DMS53 treated with DMSO at 0.1 percent for 48 hours (cell line): ENCODE results near the gene GIT2.

Experiments
- DNase-seq: peaks from one replicate; lab custom pipeline; 2025; ENCODE audit not compliant: unreplicated experiment; lab: John Stamatoyannopoulos, UW

Gene GIT2

DNA sequence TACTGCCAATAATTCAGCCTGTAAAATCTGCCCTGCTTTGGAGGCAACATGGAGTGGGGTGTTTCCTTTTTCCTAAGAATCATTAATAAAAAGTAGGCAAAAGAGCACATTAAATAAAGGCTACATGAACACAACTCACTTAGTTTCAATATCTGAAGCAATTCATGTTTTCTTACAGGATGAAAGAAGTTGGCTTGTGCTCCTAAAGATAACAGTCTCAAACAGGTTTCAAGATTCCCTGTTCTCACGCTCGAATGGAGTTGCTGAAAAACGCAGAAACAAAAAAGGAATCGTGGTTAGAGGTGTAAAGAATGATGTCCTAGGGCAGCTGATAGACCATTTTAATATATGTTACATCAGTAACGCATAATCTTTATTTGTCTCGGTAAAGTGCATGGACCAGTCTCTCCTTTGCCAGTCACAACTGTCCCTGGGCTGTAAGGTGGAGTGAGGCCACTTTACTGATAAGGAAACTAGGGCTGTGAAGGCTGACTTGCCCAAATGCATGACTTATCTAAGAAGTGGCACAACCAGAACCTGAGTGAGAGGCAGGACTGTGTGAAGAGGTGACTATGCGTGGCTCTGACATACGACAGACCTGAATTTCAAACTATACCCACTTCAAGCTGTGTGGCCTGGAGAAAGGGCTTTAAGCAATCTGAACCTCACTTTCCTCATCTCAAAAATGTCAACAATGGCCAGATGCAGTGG, 12.6 kb downstream of the GIT2 start:
- DNase-seq = no peak

DNA sequence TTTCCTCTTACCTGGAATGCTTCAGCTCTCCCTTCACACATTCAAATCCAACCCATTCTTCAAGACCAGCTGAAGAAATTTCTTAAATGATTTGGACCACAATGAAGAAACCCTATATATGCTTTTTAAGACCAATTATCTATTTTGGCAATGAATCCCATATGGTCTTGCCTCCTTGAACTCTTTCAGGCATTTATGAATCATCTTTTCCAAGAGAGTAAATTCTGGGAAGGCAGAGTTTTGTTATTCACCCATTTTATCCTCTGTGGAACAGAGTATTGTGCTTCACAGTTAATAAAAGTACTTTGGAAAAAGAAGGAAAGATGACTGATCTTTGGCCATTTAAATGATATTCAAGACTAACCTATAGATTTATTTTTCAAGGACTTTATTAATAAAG, 14.0 kb downstream of the GIT2 start:
- no peak for DNase-seq

DNA sequence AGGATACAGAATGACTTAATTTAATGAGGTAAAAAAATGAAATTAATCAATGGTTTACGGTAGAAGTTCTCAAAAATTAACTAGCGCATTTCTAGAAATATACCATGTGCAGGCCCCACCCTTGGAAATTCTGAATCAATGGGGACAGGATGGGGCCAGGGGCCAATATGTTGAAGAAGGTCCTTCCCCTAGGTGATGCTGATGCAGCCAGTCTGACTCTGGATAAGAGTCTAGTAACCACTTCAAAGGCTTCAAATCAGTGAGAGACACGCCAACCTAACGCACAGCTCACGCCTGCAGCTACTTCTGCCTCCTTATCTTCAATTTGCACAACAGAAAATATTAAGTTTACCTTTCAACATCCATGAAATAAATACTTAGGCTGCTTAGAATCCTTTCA, 14.9 kb downstream of the GIT2 start:
- DNase-seq = no peak

DNA sequence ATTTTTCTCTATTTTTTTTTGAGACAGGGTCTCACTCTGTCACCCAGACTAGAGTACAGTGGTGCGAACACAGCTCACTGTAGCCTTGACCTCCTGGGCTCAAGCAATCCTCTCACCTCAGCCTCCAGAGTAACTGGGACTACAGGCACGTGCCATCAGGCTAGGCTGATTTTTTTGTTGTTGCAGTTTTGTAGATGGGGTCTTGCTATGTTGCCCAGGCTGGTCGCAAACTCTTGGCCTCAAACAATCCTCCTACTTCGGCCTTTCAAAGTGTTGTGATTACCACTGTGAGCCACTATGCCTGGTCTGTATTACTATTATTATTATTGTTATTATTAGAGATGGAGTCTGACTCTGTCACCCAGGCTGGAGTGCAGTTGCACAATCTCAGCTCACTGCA, 23.3 kb downstream of the GIT2 start:
- DNase-seq = no peak

DNA sequence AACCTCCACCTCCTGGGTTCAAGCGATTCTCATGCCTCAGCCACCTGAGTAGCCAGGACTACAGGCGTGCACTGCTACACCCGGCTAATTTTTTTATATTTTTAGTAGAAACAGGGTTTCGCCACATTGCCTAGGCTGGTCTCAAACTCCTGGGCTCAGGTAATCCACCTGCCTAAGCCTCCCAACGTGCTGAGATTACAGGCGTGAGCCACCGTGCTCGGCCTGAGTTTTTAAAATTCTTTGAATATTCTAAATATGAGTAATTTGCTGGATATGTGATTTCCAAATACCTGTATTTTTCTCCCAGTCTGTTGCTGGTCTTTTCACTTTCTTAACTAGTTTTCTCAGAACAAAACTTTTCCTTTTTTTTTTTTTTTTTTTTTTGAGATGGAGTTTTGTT, 27.4 kb downstream of the GIT2 start:
- DNase-seq = no peak

DNA sequence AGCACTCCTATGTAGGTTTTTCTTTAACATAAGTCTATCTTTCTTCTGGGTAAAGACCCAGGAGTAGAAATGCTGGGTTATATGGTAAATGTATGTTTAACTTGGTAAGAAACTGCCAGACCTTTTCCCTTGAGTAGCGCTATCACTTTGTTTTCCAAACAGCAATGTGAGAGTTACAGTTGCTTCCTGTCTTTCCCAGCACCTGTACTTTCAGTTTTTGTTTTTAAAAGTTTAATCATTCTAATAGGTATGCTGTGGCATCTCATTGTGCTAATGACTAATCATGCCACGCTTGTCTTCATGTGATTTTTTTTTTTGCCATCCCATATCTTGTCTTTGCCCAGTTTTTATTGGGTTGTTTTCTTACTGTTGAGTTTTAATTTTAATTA, 28.1 kb downstream of the GIT2 start:
- no peak for DNase-seq

DNA sequence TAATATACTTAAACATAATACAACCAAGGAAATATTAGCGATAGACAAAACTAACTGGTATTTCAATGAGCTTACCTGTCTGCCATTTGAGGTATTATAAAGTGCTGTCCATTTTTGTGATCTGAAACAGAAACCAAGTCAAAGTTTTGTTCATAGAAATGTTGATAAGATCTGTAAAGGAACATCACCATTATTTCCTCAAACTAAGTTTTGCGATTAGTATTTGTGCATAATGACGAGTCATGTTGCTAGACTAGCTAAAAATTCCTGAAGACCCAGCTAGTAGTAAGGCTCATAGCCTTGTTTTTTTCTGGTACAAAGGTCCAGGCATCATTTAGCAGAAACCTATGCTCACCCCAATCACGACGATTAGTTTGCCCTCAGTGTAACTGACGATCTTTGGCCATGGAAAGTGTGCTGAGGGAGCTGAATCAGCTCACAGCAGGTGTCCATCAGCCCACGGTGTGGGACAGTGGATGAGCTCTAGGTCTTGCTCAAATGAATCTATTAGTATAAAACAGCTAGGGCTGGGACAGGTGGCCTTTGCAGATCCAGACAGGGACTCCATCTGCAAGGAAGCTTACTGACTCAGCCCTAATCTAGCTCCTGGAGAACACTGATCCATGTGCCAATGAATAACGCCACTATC, 28.7 kb downstream of the GIT2 start:
- no peak for DNase-seq

DNA sequence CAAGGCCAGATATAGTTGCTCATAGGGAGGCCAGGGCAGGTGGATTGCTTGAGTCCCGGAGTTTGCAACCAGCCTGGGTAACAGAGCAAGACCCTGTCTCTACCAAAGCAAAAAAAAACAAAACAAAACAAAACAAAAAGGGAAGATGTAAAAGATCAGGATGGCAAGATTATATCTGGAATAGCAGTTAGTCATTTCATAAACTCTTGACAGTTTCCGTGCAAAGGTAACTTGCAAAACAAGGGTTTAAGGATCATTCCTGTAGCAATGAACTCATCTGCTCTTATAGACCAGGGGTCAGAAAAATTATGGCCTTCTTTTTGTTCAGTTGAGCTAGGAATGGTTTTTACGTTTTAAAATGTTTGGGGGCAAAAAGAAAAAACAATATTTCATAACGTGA, 29.6 kb downstream of the GIT2 start:
- no peak for DNase-seq

DNA sequence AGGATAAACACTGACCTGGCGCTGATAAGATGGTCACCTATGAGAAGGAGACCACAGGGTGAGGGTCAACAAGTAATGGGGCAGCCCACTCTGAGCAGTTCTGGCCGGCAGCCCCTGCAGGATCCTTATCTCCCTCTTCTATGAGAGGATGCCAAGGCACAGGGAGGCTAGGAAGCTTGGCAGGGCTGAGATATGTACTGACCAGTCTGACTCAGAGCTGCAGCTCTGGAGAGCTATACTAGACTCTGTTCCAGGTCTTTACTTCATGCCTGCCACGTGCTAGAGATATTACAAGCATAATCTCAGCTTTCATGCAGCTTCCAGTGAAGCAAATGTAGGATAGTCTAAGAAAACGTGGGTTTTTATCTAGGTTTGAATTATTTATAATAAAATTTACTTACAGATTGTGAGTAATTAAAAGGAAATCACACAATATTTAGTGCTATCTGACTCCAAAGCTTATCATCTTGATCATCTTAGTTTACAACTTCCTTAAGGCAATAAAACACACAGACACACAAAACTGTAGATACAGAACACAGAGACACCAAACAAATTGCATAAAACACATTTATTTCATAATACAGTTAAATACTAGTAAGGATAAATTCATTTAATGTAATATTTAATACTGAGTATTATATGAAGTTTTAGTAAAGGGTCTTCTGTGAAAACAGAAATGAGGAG, 32.3 kb downstream of the GIT2 start:
- no peak for DNase-seq

DNA sequence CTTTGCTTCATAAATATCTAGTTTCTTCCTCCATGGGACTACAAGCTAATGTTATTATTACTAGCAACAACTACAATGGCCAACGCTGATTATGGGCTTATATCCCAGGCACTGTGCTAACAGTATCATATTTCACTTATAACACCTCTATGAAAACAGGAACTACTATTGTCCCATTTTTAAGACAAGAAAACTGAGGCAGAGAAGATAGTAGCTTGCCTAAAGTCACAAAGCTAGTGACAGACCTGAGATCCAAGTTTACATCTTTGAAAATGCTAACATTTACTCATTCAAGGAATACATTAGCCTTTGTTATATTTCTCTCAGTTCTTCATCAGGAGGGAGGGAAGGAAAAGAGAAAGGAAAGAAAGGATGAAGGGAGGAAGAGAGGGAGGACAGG, 32.8 kb downstream of the GIT2 start:
- no peak for DNase-seq

DNA sequence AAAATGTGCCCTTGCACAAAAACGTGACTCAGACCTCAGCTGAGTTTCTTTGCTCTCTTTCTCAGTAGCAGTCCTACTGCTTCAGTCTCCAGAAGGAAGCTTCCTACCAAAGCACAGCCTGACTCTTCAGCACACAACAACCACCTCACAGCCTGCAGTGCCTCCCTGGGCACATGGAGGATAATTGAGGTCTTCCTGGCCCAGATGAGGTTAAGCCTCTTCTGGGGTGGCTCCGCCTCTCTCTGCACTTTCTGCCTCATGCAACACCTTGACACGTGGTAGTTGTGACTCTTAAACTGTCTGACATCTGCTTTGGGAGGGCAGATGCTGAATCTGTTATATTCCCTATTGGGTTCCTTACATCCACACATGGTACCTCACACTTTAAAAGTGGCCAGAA, 33.8 kb downstream of the GIT2 start:
- no peak for DNase-seq

DNA sequence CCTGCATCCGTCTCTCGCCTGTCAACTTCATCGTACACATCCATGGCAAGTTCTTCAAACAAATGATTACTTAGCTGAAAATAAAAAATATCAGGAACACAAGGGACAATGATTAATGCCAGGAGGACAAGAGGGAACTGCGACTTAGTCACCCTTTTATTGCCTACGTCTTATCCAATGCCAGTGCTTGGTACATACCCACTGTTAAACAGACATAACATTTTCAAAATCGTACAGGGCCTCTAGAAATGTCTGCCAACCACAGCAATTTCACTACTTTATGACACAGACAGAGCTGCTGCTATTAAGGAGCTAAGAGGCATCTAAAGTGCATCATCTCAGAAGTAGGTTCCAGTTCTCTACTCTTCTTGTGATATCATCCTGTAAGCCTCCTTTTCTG, 34.6 kb downstream of the GIT2 start:
- no peak for DNase-seq

DNA sequence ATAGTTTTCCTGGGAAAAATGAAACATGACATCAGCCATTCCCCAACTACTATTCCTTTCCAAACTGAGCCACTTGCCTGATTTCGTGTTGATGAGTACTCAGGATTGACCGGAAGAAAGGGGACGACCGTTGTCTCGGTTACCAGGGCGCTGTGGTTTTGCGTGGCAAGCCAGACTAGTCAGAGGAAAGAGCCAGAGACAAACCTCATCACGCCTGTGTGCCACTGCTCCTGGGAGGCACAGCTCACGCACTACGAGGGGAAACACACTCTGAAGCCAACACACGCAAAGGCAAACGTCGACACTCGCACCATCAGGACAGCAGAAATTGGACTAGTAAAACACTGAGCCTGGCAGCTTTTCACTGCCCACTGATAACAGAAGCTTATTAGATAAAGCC, 35.0 kb downstream of the GIT2 start:
- DNase-seq = no peak

DNA sequence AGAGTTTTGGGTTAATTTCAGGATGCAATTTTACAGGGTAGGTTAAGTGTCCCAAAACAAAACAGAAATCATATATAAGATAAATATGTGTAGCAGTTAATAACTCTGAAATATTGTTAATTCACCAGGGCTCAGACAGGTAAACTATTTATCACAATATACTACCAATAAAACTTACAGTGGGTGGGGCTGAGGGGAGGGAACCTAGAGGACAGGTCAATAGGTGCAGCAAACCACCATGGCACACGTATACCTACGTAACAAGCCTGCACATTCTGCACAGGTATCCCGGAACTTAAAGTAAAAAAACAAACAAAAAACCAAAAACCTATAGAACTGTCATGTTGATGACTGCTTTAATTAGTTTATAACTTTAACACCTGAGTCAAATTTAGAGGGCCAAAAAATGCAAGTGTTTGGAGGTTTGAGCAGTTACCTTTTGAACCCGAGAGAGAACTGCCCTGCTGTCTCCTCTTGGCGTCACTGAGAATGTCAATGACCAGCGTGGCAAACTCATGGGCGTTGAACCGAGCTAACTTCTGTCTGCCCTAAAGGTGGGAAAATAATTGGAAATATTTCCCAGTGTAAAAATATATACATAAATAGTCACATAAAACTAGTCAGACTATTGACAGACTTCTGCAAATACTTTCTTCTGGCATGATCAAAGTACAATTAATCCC, 36.6 kb downstream of the GIT2 start:
- DNase-seq = no peak

DNA sequence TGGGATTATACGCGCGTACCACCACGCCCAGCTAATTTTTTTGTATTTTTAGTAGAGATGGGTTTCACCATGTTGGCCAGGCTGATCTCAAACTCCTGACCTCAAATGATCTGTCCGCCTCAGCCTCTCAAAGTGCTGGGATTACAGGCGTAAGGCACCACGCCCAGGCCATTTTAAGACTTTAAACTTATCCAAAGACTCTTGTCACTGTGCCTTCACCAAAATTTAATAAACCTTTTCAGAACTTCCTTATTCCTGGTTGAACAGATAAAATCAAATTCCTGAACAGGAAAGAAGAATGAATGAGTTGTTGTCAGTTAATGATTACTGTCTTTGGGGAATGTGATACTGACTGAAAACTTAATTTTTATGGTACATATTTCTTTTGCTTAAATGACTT, 37.8 kb downstream of the GIT2 start:
- DNase-seq = no peak

DNA sequence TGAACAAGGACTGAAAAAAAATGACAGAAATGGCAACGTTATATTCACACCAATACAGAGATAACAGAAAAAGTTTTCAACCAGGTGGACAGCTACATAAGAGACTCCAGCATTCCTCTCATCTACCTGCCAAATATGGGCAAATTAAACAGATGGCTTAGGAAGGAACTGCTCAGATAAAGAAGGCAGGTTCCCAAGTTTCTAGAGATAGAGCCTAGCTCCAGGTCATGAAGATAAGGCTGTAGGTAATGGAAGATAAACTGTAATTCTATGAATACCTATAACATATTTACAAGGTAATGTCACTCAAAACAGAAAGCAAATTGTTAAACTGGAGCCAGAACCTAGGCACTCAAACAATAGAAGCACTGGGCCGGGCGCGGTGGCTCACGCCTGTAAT, 42.5 kb downstream of the GIT2 start:
- no peak for DNase-seq

DNA sequence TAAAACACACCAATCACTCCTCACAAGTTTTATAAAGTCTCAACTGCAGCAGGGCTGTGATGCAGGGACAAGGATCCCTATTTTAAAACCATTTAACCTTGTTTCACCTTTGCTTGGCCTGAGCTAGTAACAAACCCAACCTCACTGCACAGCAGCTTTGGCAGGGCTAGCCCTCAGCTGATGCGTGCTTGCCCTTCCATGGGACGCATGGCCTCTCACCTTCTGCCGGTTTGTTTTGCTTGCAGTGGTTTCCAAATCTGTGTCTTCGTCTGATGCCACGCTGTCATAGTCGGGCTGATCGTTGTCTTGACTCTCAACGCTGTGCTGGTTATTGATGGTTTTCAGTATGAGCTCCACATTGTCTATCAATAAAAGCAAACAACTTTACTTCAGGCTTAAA, 43.3 kb downstream of the GIT2 start:
- no peak for DNase-seq

DNA sequence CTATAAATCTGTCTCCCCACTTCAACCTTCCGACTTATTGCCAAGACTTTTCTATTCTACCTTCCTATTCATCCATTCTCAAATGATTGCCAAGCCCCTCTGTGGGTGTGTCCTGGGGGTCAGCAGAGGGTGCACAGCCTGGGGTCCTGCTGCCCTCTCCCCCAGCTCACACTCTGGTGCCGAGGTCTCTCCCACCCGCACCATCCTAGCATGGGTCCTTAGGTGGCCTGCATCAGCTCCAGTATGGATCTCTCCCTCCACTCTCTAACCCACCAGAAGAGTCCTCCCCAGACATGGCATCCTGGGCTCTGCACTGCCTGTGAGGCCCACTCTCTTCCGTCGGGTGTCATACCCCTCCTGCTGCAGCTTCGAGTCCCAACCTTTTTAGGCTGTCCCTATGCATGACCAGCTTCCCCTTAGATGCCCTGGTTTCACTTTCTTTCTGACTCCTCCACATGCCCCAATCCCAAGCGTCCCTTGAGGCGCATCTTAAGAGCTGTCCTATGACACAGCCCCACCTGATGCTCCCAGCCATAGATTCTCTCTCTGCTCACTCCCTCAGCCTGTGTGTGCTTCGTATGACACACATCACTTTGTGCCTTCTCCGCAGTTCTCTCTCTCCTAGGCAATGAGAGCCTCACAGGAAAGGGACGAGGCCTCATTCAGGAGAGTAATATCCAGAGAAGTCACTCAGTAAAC, 43.9 kb downstream of the GIT2 start:
- no peak for DNase-seq

DNA sequence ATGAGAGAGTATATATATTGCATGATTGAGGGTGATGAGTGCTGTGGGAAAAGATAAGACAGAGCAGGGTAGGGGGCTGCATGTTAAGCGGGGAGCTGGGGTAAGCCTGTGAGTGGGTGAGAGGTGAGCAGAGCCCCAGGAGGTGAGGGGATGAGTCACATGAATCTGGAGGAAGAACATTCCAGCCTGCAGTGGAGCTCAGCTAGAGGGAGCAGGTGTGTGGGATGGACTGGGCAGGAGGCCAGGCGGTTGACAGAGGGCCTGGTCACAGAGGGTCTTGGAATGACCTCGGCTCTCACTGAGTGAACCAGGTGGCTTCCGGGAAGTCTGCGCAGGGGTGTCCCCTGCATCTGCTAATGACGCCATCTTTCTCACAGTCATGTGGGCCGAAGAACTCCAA, 44.4 kb downstream of the GIT2 start:
- DNase-seq = peak; percentile 33

DNA sequence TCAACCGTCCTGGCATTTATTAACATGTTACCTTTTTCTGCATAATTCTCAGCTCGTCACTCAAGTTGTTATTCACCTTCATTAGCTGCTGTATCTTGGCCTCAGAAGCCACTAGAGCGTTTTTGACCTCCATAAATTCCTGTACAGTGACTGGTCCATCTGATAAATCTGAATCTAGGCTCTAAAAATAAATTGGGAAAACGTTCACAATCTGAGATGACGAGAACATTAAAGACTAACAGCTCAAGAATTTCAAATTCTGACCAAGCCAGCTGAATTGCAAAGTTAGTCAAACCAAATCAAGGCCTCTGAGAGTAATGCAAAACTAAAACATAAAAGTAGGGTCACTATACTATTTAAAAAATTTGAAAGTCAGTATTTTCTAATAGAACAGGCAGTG, 45.0 kb downstream of the GIT2 start:
- no peak for DNase-seq

DNA sequence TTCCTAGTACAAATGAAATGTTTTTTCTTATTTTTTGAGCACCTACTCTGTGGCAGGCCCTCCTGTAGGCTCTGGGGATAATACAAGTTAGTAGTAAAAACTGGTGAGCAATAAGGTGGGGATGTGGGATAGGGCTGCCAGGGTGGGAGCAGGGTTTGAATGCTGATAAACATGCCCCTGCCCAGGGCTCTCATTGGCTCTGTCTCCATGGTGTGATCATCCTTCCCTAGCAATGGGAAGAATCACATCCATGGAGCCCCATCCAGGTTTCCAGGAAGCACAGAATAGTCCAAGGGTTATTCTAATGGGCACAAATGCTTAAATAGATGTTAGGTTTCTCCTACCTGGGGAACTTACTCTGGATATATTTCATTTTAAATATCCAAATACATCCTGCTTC, 45.5 kb downstream of the GIT2 start:
- DNase-seq = no peak
